HG03520 (cell line): ENCODE results near the gene MYCT1.

Source experiments
- ATAC-seq: cut with Tn5 transposase; IDR thresholded peaks from one replicate; pipeline ENCODE4 v1.9.1; 2021; ENCODE audit warnings: mild to moderate bottlenecking, moderate library complexity; ENCODE audit not compliant: unreplicated experiment

Gene MYCT1

GRCh38 chr6:152720974-152721373 is 23.3 kb downstream of the MYCT1 start:
- no peak for ATAC-seq

- no peak for ATAC-seq
Observed at GRCh38 chr6:152721956-152722355, 24.3 kb downstream of the MYCT1 start.

DNA sequence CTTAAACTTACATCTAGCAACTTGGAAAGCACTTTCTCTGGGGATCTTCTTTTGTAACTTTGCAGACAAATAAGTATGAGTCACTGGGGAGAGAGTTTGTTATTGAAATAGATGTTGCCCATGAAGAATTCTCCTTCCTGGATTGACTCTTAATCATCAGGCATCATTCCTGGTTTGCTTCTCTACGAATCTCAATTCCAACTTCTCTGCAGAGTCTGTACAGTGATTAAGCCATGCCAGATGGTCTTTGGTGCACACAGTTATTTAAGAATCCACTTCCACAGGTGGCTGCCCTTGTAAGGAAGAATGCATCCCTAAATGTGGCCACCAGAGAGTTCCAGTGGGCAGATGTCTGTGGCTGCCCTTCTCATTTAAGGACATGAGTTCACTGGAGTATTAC is 25.7 kb downstream of the MYCT1 start:
- ATAC-seq = no peak

GRCh38 chr6:152726313-152726712 is 28.6 kb downstream of the MYCT1 start:
- ATAC-seq = no peak

DNA sequence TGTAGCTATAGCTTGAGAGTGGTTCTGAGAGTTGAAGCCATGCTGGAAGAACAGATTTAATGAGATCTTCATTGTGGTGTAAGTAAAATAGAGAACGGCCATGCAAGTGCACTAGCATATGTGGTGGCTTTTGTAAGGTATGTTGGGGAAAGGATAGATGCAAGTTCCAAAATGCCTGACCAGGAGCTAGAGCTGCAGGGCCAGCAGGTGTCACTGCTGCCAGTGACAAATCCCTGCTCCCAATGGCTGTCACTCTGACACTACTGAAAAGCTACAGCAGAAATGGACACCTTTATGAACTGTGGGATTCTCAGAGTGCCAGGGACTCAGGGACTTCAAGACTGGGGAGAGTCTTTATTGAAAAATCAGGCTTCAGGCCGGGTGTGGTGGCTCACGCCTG is 29.8 kb downstream of the MYCT1 start:
- no peak for ATAC-seq

DNA sequence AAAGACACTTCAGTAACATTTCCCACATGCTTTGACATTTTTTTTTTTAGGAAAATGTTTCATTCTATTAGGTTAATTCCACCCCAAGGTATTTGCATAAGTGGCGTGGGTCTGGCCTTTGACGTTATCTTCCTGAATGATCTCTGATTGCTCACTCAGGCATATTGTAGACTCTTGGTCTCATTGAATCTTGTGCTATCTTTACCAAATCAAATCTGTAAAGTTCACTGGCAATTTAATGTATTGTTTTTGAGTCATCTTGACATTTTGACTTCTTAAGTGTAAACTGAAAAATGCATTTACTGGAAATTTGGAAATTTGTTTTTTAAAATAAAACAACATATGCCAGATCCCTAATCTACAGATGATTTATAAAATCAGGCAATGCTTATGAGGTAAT is 36.9 kb downstream of the MYCT1 start:
- no peak for ATAC-seq

DNA sequence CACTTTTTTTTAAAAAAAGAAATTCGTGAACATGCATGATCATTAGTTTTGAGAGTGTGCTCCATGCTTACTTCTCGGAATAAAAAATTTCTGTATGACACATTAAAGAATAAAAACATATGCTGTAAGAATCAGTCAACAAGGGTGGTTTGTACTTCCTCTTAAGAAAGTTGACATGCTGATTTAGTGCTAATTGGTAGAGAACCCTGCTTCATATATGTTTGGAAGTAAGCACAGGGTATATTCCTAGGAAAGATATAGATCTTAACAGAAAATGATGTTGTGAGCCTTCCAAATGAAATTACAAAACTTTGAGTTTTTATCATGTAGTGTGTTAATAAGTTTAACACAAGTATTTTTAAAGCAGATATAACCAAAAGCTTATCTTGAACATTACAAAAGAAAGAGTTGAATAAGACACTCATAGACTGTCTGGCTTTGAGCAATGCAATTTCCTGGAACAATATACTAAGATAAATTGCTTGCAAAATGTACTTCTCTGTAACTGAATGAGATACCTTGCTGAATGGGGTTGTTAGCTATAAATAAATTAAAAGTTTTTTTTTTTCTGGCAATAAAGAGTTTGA is 39.1 kb downstream of the MYCT1 start:
- ATAC-seq = no peak

- ATAC-seq = no peak
Observed at GRCh38 chr6:152745509-152746171, 47.9 kb downstream of the MYCT1 start.

- ATAC-seq = no peak
Observed at GRCh38 chr6:152746172-152746553, 48.5 kb downstream of the MYCT1 start.

GRCh38 chr6:152748843-152749242 is 51.1 kb downstream of the MYCT1 start:
- ATAC-seq = no peak

DNA sequence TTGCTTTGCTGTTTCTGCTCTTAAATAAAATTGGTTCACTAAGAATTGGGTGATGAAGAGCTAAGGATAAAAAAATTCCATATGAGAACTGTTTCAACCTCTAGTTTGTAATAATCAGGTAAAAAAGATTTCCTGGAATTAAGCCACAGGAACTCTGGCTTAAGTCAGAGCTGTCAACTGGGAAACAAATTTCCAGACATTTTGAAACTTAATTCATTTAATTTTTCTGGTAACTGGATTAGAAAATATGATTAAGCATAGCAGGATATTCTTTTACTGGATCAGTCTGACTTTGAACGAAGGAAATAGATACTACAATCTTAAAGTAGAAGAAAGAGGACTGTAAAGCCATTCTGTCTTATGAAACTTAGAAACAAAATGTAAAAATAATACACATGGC is 51.6 kb downstream of the MYCT1 start:
- ATAC-seq = no peak

DNA sequence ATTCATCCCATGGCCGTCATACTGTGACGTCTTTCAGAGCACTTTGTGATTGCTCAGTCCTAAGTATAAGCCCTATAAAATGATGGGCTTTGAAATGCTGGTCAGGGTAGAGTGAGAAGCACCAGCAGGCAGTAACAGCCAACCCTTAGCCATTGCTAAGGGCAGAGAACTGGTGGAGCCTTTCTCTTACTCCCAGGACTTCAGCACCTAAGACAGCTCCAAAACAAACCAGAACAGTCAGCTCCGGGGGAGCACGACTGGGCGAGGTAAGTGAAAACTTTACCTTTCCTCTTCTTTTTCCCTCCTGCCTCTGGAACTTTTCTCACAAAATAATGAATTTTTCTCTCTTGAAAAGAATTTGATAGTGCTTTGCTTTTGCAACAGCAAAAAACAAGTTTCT is 53.0 kb downstream of the MYCT1 start, which contains the start of gene VIP:
TSS of gene VIP (plus strand) at position 104 of the 400 bp plus-strand sequence. CDS start 1,381 bp downstream, outside the sequence.
- ATAC-seq = no peak

GRCh38 chr6:152765331-152765730 is 67.6 kb downstream of the MYCT1 start:
- no peak for ATAC-seq

- ATAC-seq = no peak
Observed at GRCh38 chr6:152769159-152769558, 71.5 kb downstream of the MYCT1 start.

DNA sequence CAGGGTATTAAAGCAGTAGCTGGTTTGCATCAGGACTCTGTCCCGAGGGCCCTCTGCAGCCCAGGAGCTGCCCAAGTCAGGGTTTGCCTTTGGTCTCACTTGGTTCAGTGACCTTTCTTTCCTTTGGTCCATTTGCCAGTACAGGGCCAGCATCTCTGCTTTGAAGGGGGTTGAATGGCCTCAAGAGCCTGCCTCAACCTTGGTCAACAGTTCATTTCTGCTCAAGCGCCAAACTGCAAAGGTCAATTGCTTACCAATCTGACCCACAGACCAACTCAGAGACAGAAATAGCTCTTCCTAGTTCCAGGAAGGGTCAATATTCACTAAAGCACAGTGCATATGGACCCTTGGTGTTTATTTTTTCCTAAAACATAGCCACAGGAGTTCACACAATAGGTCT is 72.3 kb downstream of the MYCT1 start:
- ATAC-seq = no peak

- no peak for ATAC-seq
Observed at GRCh38 chr6:152771061-152771687, 73.5 kb downstream of the MYCT1 start.
